DLD1 (cell line): ENCODE results near the gene DNMT3L.
"Not testable (repeated sequence)": the region's sequence is repeated elsewhere in the genome, so short reads cannot be mapped to it uniquely, and the experiment has no call there.

ENCODE experiments used
- in situ Hi-C: cut with HindIII; loops from 2 replicates; pipeline ENCODE4 v1.10.0; 2017; ENCODE audit warnings: low sequenced_read_pairs

The DNMT3L gene

DNA sequence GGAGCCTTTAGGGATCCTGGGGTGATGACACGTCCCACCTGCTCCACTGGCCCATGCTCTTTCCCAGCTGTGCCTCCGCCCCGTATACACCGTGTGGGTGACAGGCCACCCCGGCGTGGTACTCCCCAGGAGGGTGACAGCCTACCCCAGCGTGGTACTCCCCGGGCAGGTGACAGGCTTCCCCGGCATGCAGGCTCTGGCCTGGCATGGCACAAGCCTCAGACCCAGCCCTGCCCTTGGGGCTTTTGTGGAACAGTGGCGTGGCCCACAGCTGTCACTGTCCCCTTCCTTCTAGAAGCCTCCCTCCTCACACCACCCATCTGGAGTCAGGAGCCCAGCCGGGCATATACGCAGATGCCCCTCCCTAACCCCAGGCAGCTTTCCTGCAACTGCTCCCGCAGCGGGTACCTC, 33.5 kb upstream of the DNMT3L start:
- in situ Hi-C loops: no loop called here

- in situ Hi-C loops: no loop called here
These were observed 32.9 kb upstream of the DNMT3L start for GRCh38 chr21:44294391-44295162.

DNA sequence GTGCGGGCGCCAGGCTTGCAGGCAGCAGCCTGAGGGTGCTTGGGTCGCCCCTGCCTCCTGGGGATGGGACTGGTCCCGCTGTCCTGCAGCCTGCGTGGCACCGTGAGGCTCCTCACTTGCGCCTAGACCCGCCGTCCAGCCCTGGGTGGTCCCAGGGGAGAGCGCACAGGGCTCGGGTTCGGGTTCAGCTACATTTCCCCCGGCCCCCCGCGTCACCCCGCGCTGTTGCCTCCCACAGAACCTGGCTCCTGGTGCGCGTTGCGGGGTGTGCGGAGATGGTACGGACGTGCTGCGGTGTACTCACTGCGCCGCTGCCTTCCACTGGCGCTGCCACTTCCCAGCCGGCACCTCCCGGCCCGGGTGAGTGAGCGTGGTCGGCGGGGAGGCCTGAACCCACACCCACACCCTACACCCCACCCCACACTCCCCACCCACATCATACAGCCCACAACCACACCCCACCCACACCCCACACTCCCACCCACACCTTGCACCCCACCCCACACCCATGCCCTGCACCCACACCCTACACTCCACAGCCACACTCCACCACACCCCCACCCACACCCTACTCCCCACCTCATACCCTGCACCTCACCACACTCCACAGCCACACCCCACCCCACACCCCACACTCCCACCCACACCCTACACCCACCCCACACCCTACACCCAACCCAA, 32.0 kb upstream of the DNMT3L start:
- in situ Hi-C loops: no loop called here

- in situ Hi-C loops: no loop called here
These were observed 31.1 kb upstream of the DNMT3L start for GRCh38 chr21:44292812-44293195.

GRCh38 chr21:44291936-44292811, 30.5 kb upstream of the DNMT3L start:
- in situ Hi-C loops: no loop called here

GRCh38 chr21:44291078-44291935, 29.6 kb upstream of the DNMT3L start:
- in situ Hi-C loops: no loop called here

GRCh38 chr21:44290327-44291077, 28.8 kb upstream of the DNMT3L start:
- in situ Hi-C loops: no loop called here

- in situ Hi-C loops: no loop called here
These were observed 27.8 kb upstream of the DNMT3L start for GRCh38 chr21:44289381-44290010.

GRCh38 chr21:44288251-44289110, 26.8 kb upstream of the DNMT3L start:
- in situ Hi-C loops: no loop called here

DNA sequence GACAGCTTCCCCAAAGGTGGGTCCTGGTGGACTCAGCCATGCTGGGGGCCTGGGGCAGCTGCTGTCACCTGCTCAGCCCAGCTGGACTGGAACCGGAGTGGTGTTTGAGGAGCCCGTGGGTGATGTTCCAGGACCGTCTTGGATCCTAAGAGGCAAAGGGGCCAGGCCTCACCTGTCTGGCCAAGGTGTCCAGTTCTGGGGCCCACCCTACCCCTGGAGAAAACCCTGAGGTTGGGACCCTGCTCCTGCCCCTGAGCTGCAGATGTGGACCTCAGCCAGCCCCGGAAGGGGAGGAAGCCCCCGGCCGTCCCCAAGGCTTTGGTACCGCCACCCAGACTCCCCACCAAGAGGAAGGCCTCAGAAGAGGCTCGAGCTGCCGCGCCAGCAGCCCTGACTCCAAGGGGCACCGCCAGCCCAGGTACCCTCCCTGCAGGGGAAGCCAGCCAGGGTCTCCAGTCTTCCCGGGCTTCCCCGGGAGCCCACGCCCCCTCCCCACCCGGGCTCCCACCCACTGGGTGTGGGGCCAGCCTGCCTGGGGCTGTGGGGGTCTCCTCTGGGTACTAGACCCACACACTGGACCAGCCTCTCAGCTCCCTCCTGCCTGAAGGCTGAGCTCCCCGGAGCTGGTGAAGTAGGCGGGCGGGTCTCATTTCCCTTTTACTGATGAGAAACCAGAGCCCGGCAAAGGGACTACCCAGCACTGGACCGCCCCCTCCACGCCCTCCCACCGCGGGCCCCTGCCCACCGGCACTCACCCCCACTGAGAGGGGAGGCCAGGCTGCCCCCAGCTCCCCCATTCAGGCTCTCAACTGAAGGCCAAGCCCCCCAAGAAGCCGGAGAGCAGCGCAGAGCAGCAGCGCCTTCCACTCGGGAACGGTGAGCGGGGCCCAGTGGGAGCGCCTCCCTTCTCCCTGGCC, 25.3 kb upstream of the DNMT3L start:
- in situ Hi-C loops: no loop called here

DNA sequence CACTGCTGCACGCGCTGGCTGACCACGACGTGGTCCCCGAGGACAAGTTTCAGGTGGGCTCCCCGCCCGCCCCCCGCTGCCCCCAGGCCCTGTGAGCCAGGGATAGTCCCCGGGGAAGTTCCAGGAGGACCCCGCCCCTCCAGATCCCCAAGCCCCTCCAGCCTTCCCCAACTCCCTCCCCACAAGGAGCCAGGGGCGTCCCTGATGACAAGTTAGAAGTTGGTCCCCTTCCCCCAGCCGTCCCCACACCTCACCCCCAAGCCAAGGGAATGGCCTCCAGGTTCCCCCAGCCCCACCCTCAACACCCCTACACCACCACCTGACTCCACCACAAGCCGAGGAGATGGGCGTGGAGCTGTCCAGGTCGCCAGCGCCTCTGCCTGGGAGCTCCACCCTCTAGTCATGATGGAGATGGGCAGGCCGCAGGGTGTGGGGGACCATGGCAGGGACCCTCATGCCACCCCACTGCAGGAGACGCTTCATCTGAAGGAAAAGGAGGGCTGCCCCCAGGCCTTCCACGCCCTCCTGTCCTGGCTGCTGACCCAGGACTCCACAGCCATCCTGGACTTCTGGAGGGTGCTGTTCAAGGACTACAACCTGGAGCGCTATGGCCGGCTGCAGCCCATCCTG, 24.5 kb upstream of the DNMT3L start:
- in situ Hi-C loops: no loop called here

DNA sequence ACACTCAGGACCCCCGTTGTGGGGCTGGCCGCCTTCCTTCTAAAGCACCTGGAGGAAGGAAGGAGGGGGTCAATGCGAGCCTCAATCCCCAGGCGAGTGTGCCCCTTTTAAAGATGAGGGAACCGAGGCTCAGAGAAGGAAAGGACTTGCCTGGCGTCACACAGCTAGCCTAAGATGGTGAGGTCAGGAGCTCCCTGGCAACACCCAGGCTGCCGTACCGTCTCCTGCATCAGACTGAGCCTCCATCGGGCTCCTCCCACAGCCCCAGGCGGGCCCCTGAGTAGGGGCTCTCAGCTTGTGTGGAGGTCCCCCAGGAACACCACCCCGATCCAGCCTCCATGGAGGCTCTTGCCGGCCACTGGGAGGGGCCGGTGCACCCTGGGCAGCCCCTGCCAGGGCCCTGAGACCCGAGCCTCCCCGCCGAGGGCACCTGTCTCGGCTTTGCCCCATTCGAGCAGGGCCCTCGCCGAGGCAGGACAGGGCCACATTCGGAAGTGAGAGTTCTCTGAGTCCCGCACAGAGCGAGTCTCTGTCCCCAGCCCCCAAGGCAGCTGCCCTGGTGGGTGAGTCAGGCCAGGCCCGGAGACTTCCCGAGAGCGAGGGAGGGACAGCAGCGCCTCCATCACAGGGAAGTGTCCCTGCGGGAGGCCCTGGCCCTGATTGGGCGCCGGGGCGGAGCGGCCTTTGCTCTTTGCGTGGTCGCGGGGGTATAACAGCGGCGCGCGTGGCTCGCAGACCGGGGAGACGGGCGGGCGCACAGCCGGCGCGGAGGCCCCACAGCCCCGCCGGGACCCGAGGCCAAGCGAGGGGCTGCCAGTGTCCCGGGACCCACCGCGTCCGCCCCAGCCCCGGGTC, 23.7 kb upstream of the DNMT3L start, which contains the start of gene AIRE:
Gene AIRE, plus strand, starts transcription at position 739 of the 855 bp plus-strand sequence. CDS start 131 bp downstream, outside the sequence.
- in situ Hi-C loops: no loop called here

- in situ Hi-C loops: no loop called here
These were observed 22.3 kb upstream of the DNMT3L start for GRCh38 chr21:44283948-44284347.

DNA sequence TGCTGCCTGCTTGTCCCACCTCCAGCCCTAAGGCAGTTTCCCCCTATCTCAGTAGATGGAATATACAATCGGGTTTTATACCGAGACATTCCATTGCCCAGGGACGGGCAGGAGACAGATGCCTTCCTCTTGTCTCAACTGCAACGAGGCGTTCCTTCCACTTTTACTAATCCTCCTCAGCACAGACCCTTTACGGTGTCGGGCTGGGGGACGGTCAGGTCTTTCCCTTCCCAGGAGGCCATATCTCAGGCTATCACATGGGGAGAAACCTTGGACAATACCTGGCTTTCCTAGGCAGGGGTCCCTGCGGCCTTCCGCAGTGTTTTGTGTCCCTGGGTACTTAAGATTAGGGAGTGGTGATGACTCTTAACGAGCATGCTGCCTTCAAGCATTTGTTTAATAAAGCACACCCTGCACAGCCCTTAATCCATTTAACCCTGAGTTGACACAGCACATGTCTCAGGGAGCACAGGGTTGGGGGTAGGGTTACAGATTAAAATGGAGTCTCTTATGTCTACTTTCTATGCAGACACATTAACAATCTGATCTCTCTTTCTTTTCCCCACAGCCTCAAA, 21.6 kb upstream of the DNMT3L start:
- in situ Hi-C loops: not testable (repeated sequence)

DNA sequence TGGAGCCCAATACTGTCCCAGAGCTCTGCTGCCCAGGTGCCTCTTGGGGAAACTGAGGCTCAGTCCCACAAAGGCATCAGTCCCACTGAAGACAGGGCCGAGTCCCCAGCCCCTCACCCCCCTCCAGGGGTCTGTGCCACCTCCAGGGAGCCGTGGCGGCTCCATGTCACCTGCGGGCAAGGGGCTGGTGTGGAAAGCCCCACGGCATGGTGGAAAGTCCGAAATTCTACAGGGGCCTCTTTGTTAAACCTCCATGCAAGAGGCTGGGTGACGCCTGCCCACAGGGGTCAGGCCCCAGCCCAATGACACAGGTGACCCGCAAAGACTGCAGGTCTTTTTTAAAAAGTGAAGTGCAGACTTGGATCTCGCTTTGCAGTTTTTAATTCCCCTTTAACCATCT, 20.7 kb upstream of the DNMT3L start:
- in situ Hi-C loops: no loop called here

GRCh38 chr21:44281801-44282200, 20.1 kb upstream of the DNMT3L start:
- in situ Hi-C loops: no loop called here
